AG04450 (cell line): ENCODE measurements around the gene HIPK2. TPM values are rescaled to one million over a fixed set of nuclear protein-coding genes. Genes with fewer than 3 reads are reported as not detected.

Experiments
- CTCF ChIA-PET: fragments of 300-600, 350-600 bp; formaldehyde crosslinking; extraction: SDS; loops from one replicate; lab custom pipeline; 2022; ENCODE audit warnings: antibody characterized with exemption, inconsistent platforms; lab: Charles Lee
- POLR2A ChIA-PET: fragments of 350-600 bp; formaldehyde crosslinking; extraction: SDS; loops from one replicate; lab custom pipeline; 2021; ENCODE audit warnings: antibody characterized with exemption, inconsistent platforms; lab: Yijun Ruan, JAX
- DNase-seq: peaks from one replicate; pipeline ENCODE4 v3.0.0-alpha.2; 2011; ENCODE audit warnings: low read depth, low spot score
- H3K27ac ChIP-seq: one replicate; pipeline ENCODE4 v1.5.1; 2012; ENCODE audit warnings: low read depth, low read length, control low read depth
- H3K27me3 ChIP-seq: one replicate; pipeline ENCODE4 v1.6.0; 2012; ENCODE audit warnings: low read length; ENCODE audit not compliant: control insufficient read depth, insufficient read depth
- H3K4me3 ChIP-seq: 2 replicates; pipeline ENCODE4 v1.5.1; 2011; ENCODE audit warnings: mild to moderate bottlenecking, low read depth, low read length, control low read depth
- H3K9me3 ChIP-seq: 2 replicates; pipeline ENCODE4 v1.5.1; 2012; ENCODE audit warnings: low read length; ENCODE audit not compliant: control insufficient read depth, insufficient read depth
- polyA plus RNA-seq: library from polyadenylated mRNA; depleted of rRNA; stranded (reverse); fragments of >200 nt; gene quantifications from 2 replicates; pipeline ENCODE4 v1.2.3, GENCODE V29; 2011
- TF ChIP-seq, protein P1 (sequence below): IDR thresholded peaks from 2 replicates; pipeline ENCODE4 v1.5.1; 2011; ENCODE audit warnings: low read depth, low read length, control low read depth, inconsistent platforms

Gene HIPK2
- polyA plus RNA-seq, 1 experiment, result 61.4 TPM

DNA sequence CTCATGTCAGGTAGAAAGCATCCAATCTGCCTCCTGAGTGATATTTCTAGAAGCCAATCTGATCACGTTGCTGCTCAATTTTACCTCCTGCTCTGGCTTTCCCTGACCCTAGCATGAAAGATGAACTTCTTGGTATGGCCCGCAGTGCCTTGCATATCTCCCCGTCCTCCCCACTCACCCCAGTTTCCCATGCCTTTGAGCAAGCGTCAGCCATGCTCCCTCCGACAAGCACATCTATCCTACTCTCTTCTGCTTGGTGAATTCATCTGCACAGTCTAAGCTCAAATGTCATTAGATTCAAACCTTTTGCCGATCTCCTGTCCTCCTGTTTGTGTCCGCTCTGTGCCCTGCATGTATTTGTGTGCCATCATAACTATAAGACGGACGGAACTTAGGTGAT is 45.1 kb upstream of the HIPK2 start:
- no peaks in the 10 kb centered on the region for H3K9me3 ChIP-seq
- POLR2A ChIA-PET, result interaction anchor here (1.2 to 1.6 kb wide), 2 partner anchors 12 to 16 kb away, joined by 3 to 10 read pairs; no protein-coding TSS in a partner anchor
- CTCF ChIA-PET, result interaction anchor here (0.8 kb wide), 1 partner anchor 13 kb away, joined by 3 read pairs; no protein-coding TSS in a partner anchor
- TF ChIP-seq, protein P1, sequence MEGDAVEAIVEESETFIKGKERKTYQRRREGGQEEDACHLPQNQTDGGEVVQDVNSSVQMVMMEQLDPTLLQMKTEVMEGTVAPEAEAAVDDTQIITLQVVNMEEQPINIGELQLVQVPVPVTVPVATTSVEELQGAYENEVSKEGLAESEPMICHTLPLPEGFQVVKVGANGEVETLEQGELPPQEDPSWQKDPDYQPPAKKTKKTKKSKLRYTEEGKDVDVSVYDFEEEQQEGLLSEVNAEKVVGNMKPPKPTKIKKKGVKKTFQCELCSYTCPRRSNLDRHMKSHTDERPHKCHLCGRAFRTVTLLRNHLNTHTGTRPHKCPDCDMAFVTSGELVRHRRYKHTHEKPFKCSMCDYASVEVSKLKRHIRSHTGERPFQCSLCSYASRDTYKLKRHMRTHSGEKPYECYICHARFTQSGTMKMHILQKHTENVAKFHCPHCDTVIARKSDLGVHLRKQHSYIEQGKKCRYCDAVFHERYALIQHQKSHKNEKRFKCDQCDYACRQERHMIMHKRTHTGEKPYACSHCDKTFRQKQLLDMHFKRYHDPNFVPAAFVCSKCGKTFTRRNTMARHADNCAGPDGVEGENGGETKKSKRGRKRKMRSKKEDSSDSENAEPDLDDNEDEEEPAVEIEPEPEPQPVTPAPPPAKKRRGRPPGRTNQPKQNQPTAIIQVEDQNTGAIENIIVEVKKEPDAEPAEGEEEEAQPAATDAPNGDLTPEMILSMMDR, result no peak
- peaks cover 3% of the 10 kb centered on the region for H3K27me3 ChIP-seq
- no peak overlapping the region for H3K27ac ChIP-seq
- no peak for DNase-seq
- no peak overlapping the region for H3K4me3 ChIP-seq

DNA sequence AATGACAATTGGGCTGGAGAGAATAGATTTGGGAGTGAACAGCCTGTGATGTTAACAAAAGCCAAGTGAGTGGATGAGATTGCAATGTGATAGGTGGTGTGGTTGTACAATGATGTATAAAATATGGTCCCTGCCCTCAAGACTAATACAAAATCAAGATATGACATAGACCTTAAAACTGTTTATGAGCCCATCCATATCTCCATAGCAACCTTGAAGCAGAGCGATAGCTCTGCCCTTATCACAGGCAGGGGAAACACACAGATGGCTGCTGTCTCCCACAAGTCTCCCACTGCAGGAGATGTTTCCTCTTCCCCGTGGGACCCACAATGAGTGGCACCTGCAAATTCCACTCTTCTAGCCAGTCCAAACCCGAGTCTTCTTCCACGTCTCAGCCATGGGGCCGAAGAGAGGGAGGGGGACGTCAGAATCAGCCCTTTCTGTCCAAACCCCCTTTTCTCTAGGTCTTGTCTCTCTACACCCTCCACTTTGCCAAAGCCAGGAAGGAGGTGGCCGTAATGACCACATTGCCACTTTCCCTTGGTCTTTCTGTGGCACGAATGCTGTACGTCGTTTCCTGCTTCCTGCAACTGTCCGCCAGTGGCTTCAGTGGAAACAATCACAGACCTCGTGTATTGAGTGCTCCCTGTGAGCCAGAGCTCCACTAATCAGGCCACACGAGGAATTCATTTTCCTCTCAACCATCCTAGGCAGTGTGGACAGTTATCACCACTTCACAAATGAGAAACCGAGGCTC is 43.7 kb upstream of the HIPK2 start:
- no peak overlapping the region for H3K27ac ChIP-seq
- TF ChIP-seq, protein P1, result no peak
- H3K4me3 ChIP-seq, result no peak overlapping the region
- DNase-seq, result no peak
- POLR2A ChIA-PET, result interaction anchor here (0.6 kb wide), 1 partner anchor 40 kb away, joined by 5 read pairs; no protein-coding TSS in a partner anchor
- peaks cover 3% of the 10 kb centered on the region for H3K27me3 ChIP-seq
- peaks cover 8% of the 10 kb centered on the region for H3K9me3 ChIP-seq
- CTCF ChIA-PET, result no interaction called here

DNA sequence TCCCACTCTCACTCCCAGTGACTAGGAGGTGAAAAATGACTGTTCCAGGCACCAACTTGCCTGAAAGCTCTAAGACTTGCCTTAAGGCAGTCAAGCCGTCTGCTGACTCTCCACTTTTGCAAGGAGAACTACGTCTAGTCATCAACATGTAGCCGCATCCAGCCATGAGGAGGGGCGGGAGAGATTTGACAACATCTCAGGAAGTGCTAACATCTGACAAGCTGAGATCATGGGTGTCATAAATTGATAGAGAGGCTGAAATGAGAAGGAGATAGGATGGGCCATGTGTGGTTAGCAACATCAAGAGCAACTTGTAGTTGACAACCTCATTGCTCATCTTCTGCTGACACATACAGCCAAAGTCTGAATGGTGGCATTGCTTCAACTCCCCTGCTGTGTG is 42.3 kb upstream of the HIPK2 start:
- DNase-seq, result no peak
- POLR2A ChIA-PET, result no interaction called here
- CTCF ChIA-PET, result no interaction called here
- TF ChIP-seq, protein P1, result no peak
- no peak overlapping the region for H3K4me3 ChIP-seq
- peaks cover 7% of the 10 kb centered on the region for H3K27me3 ChIP-seq
- peaks cover 15% of the 10 kb centered on the region for H3K9me3 ChIP-seq
- H3K27ac ChIP-seq, result no peak overlapping the region

DNA sequence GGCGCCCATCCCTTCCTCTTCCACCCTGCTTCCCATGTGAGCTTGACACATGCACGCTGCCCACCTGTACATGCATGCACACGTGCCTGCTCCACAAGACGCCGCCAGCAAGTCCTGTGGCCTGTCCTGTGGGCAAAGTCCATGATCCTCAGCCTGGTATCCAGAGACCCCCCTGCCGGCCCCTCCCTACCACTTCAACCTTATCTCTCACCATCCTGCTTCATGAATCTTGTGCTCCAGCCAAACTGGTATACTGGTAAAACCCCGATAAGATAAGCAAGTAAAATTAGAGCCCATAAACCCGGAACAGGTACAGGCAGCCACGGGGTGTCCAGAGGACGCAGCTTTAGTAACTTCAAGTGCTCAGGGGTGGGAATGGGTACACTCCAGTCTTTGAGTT is 39.5 kb upstream of the HIPK2 start:
- Histone ChIP-seq H3K9me3 (peaks cover 15% of the 10 kb centered on the region), H3K27ac (no peak overlapping the region), H3K27me3 (peaks cover 9% of the 10 kb centered on the region), H3K4me3 (no peak overlapping the region)
- TF ChIP-seq, protein P1, result no peak
- ChIA-PET CTCF (no interaction called here), POLR2A (no interaction called here)
- no peak for DNase-seq

DNA sequence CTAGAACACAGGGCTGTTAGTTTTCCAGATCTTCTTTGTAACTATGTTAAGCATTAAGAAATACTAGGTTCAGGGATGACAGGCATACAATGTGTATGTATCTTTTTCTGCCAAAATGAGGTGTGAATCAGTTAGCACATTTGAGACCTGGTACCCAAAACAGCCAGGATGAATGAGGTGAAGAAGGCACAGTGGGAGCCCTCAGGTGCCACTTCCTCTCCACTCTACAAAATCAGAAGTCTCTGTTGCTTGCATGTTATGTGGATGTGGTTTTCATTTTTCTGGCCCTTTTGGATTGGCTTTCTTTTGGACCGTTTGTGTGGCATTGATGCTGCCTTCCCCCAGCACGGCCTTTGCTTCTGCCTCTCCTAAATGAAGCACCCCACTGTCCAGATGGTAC is 35.9 kb upstream of the HIPK2 start:
- TF ChIP-seq, protein P1, result no peak
- Histone ChIP-seq H3K27me3 (peaks cover 6% of the 10 kb centered on the region), H3K4me3 (no peak overlapping the region), H3K27ac (no peak overlapping the region), H3K9me3 (peaks cover 15% of the 10 kb centered on the region)
- DNase-seq, result no peak
- ChIA-PET POLR2A (no interaction called here), CTCF (no interaction called here)
